Right ventricle myocardium superior (tissue), 1 donor: ENCODE measurements around the gene PHF19. TPM values are rescaled to one million over a fixed set of nuclear protein-coding genes. Genes with fewer than 3 reads are reported as not detected.

Experiments
- ATAC-seq: fragments of 200-7000 bp; cut with Tn5 transposase; one replicate; pipeline ENCODE4 v1.9.1; 2020; ENCODE audit warnings: mild to moderate bottlenecking; ENCODE audit not compliant: poor library complexity
- DNase-seq: peaks from one replicate; pipeline ENCODE4 v3.0.0-alpha.2; 2020
- intact Hi-C: fragments of 100-400 bp; cut with DNase I; formaldehyde crosslinking; loops from one replicate; pipeline ENCODE4 v1.11.2; 2022
- total RNA-seq: library from RNA; stranded (reverse); fragmentation: NEBNext Ultra II Directional; extraction: Animal tissue kit (Norgen Biotek cat#: 25700); gene quantifications from one replicate; pipeline ENCODE4 v1.2.1, GENCODE V29; 2021
- donor health status: DM: no; HTN: yes; CAD: no; lungs with severe emphysema.

The PHF19 gene
- total RNA-seq, 1 donor from 2014 or later: 11.9 TPM

GRCh38 chr9:120915854-120916470 lies 39.0 kb upstream of the PHF19 start:
- intact Hi-C loops: loop anchor here (5.0 kb wide), 1 partner anchor 39 kb away; the partner anchor contains the start of gene PHF19

GRCh38 chr9:120914953-120915352 lies 38.0 kb upstream of the PHF19 start:
- ATAC-seq (no peak), DNase-seq (no peak)
- intact Hi-C loops: loop anchor here (5.0 kb wide), 1 partner anchor 38 kb away; the partner anchor contains the start of gene PHF19

More at GRCh38 chr9:120915854-120916470, 39.0 kb upstream of the PHF19 start:
- DNase-seq (no peak), ATAC-seq (no peak)

- intact Hi-C loops: no loop called here
- ATAC-seq: peak; percentile 47
- DNase-seq: no peak
Observed at GRCh38 chr9:120914396-120914795, 37.4 kb upstream of the PHF19 start.

- ATAC-seq (no peak), DNase-seq (no peak)
- intact Hi-C loops: no loop called here
Observed at GRCh38 chr9:120913647-120914264, 36.8 kb upstream of the PHF19 start.

GRCh38 chr9:120912958-120913646 lies 36.1 kb upstream of the PHF19 start:
- no peak for ATAC-seq
- no peak for DNase-seq
- intact Hi-C loops: no loop called here

DNA sequence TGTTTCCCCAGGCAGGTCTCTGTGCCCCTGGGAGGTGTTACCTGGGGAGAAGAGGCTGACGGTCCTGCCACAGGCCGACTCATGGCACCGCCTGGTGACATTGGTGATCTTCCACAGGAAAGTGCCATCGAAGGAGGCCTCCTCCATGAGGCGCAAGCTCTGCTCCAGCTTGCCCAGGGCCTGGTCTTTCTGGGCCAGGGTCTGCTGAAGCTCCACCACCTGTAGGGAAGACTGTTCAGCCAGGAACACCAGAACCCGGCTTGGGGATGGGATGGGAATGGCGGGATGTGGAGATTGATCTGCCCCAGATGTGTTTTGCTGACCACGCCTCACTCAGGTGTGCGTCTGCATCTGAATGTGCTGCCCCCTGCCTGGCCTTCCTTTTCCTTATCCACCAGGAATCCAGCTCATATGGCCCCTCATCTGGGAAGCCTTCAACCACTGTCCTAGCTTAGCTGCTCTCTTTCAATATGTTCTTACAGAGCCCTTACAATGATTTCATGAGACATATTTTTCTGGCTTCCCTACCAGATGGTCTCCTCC lies 34.4 kb upstream of the PHF19 start:
- intact Hi-C loops: no loop called here
- DNase-seq (peak; percentile 5), ATAC-seq (no peak)

- ATAC-seq: no peak
- intact Hi-C loops: no loop called here
- no peak for DNase-seq
Observed at GRCh38 chr9:120910643-120911042, 33.7 kb upstream of the PHF19 start.

DNA sequence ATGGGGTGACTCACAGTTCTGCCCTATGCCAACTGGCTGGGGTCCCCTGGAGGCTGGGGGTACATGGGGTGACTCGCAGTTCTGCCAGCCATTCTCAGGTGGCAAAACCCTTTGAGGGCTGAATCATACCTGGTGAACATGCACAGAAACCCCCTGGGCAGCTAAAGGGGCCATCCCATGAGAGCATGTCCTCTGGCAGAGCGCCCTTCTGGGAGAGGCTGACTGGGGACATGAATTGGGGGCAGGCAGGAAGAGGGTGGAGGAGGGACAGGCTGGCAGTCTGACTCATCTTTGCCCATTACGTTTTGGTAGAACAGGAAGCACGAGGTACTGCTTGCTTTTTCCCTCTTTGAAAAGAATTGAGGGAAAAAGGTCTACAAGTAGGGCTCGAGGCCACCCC lies 32.9 kb upstream of the PHF19 start:
- ATAC-seq (no peak), DNase-seq (no peak)
- intact Hi-C loops: no loop called here

- ATAC-seq (no peak), DNase-seq (no peak)
- intact Hi-C loops: no loop called here
Observed at GRCh38 chr9:120905315-120906164, 28.6 kb upstream of the PHF19 start.

GRCh38 chr9:120904978-120905301 lies 28.0 kb upstream of the PHF19 start:
- DNase-seq (no peak), ATAC-seq (no peak)
- intact Hi-C loops: no loop called here

GRCh38 chr9:120904061-120904977 lies 27.3 kb upstream of the PHF19 start:
- DNase-seq: no peak
- intact Hi-C loops: no loop called here
- ATAC-seq: no peak

- intact Hi-C loops: no loop called here
- DNase-seq (no peak), ATAC-seq (no peak)
Observed at GRCh38 chr9:120902569-120903535, 25.9 kb upstream of the PHF19 start.

DNA sequence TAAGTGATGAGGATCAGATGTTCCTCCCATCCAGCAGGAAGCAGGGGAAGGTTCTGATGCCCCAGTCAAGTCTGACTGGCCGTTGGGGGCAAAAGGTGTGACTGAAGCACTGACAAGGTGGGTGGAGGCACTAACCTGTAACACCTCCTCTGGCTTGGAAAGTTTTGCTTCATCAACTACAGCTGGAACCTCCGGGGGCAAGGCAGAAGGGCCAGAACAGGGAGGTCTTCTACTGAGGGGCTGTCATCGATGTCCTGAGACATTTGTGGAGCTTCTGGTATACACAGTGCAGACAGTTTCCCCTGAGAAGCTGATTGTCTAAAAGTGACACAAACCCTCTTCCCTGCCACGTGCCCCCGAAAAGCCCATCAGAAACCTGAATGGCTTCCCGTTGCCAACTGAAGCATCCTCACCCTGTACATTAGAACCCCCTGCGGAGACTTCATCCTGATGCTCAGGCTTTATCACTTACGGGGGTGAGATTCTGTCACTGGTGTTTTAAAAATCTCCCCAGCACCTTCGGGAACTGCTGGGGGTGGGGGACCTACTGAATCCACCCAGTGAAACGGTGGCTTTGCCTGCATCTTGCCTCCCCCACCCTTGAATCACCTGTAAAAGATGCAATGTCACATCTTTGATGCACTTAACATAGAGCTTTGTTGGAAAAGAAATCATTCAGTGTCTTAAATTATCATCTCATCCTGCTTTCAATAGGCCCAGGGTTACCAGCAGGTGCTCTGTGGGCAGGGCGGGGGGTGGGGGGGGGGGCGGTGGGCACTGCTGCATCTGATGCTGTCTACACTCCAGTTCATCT lies 25.0 kb upstream of the PHF19 start:
- no peak for ATAC-seq
- DNase-seq: no peak
- intact Hi-C loops: no loop called here

GRCh38 chr9:120900824-120901223 lies 23.8 kb upstream of the PHF19 start:
- DNase-seq (no peak), ATAC-seq (no peak)
- intact Hi-C loops: no loop called here

DNA sequence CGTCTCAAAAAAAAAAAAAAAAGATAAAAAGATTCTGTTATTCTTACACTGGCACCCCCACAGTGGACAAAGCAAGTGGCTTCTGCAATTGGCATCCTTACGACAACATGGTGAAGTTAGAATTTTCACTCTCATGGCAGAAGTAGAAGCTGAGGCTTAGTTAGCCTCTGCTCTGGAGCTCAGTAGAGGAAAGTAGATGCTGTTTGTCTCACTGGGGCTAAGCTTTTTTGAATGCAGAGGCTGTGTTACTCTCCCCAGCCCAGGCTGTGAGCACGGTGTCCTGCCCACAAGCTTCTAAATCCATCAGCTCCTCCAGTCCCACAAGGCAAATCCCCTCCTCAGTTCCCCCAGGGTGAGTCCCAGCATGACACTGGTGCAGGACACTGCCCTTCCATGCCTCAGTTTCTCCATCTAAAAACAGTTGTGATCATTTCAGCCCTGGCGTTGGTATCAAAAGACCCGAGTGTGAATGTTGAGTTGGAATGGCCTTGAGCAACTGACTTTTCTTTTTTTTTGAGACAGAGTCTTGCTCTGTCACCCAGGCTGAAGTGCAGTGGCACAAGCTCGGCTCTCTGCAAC lies 22.6 kb upstream of the PHF19 start:
- no peak for DNase-seq
- ATAC-seq: no peak
- intact Hi-C loops: no loop called here

- no peak for ATAC-seq
- DNase-seq: no peak
- intact Hi-C loops: no loop called here
Observed at GRCh38 chr9:120898396-120898795, 21.4 kb upstream of the PHF19 start.
